SK-MEL-5 (cell line): Measurements from ENCODE around the gene CHCHD6. TPM values are rescaled to one million over a fixed set of nuclear protein-coding genes. Genes with fewer than 3 reads are reported as not detected.

Experiments used
- DNase-seq: peaks from one replicate; pipeline ENCODE4 v3.0.0-alpha.2; 2016; ENCODE audit warnings: low read depth, low spot score
- in situ Hi-C: cut with HindIII; loops from 2 replicates; pipeline ENCODE4 v1.10.0; 2016; ENCODE audit warnings: low sequenced_read_pairs, high pct_unique_total_duplicates, low pct_unique_long_range_greater_than_20kb
- total RNA-seq: library from RNA; depleted of rRNA; stranded (reverse); fragments of >200 nt; shearing (Covaris generic); gene quantifications from 2 replicates; pipeline ENCODE4 v1.2.3, GENCODE V29; 2014

CHCHD6 gene
- total RNA-seq, 1 experiment from 2014 or later: 104 TPM

DNA sequence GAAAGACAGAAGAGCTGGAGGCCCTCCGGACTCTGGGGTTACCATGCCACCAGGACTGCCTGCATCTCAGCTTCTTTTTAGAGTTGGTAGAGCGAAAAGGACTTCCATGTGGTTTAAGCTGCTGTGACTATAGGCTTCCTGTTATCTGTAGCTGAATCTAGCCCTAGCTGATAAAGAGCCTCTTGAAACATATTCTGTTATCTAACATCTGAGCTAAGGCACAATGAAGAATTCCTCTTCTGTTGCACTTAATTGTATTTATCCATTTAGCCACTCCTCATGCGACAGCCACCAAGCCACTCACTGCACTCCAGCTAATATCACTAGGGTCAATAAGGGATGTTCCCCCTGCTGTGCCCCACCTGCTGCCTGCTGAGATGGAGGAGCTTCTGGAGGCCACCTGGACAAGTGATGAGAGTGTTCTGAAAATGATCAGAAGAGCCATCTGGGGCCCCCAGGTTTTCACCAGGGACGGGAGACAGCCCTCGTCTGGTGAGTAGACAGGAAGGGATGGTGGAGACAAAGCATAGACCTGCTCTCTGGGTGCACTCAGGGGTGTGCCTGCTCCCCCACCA is 184.2 kb downstream of the CHCHD6 start:
- in situ Hi-C loops: no loop called here
- DNase-seq: no peak

DNA sequence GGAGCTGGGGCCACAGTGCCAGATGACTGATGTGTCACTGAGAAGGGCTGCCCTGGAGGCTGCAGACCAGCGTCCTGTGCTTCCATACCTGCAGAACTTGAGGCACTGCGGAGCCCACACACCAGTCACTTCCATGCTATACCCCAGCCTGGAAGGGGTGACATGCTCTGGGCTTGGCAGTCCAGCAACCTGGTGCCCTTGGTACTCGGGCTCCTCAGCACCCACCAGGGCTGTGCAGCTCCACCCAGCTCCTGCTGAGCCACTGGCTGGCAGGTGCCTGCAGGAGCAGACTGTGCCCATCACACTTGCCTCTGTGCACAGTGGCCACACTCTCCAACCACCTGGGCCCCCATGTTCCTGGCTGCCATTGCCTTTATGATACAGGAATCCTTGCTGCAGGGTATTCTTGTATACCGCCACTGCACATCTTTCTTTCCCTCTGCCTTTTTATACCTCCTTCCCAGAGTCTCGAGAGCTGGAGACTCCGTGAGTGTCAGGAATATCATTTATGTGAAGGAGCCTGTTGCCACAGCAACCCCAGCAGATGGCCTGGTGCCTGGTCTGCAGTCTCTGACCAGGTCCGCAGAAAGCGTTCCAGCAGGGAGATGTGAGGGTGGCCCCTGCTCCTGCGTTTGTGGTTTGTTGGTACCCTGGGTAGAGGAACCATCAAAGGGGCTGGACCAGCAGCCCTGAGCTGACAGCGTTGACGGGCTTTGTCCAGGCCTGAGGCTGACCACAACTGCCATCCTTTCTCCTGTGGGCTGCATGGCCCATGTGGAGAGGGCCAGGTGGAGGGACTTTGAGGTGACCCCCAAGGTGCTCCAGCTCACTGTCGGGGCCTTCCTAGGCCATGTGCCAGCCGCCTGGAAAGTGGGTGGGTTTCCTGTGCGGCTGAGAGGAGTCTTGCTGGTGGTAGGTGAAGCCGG is 185.5 kb downstream of the CHCHD6 start:
- no peak for DNase-seq
- in situ Hi-C loops: no loop called here

DNA sequence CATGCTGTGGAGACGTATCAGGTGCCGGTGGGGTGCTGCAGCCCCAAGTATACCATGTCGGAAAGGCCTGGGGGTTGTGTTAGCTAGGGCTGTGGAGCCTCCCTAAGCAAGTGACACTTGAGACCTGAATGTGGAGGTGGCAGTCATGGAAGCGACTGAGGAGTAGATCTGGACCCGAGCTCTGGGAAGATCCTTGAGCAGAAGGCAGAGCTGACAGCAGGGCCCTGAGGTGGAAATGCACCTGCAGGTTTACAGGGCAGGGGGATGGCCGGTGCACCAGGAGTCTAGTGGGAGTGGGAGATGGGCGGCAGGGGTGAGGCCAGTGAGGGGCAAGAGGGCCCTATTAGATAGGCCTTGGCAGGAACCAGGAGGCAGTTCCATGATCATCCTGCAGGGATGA is 187.1 kb downstream of the CHCHD6 start:
- no peak for DNase-seq
- in situ Hi-C loops: no loop called here

DNA sequence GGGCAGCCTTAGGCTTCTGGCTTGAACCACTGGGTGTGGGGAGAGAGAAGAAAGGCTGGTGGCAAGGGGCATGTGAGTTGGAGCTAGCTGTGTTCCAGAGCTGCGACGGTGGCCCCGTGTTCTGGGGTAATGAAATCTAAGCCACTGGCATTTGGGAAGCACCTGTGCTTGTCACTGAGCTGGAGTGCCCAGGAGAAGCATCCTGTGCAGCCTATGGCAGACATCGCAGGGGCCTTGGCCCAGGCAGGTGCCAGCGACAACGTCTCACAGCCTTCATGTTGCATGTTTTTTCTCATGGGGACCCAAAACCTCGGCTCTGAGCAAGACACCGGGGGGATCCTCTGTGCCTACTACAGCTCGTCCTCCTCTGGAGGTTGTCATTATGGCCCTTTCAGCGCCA is 187.8 kb downstream of the CHCHD6 start:
- in situ Hi-C loops: no loop called here
- DNase-seq: no peak

DNA sequence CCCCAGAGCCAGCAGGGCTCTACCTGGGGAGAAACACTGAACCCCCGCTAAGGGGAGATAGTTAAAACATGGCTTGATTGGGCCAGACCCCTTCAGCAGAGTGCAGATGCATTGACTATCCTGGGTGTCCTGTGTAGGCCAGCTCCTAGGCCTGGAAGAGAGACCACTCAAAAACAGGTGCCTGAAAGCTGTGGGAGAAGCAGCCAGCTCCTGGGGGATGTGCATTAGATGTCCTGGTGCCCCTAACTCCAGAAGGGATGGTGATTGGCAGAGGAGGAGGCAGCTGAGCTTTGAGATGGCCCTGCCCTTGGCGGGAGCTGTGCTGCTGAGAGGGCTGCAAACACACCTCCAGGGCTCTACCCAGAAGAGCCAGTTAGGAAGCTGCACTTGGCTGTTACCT is 189.6 kb downstream of the CHCHD6 start:
- in situ Hi-C loops: no loop called here

DNA sequence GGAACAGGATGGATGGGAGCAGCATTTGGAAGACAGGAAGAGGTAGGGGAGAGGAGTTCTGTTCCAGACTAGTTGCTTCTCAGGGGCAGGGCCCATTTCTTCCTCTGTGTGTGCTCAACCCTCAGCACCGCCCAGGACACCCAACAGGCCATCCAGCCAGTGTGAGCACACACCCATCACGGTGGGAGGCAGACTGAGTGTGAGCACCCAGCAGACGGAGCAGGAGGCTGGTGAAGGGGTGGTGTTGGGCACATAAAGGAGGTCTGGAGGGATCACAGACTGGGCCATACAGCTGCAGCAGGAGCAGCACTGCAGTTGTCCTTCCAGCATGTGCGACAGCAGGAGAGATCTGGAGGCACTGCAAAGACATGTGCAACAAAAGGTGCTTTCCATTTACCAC is 190.4 kb downstream of the CHCHD6 start:
- no peak for DNase-seq
- in situ Hi-C loops: no loop called here

More for the DNA sequence above, 189.6 kb downstream of the CHCHD6 start:
- no peak for DNase-seq

DNA sequence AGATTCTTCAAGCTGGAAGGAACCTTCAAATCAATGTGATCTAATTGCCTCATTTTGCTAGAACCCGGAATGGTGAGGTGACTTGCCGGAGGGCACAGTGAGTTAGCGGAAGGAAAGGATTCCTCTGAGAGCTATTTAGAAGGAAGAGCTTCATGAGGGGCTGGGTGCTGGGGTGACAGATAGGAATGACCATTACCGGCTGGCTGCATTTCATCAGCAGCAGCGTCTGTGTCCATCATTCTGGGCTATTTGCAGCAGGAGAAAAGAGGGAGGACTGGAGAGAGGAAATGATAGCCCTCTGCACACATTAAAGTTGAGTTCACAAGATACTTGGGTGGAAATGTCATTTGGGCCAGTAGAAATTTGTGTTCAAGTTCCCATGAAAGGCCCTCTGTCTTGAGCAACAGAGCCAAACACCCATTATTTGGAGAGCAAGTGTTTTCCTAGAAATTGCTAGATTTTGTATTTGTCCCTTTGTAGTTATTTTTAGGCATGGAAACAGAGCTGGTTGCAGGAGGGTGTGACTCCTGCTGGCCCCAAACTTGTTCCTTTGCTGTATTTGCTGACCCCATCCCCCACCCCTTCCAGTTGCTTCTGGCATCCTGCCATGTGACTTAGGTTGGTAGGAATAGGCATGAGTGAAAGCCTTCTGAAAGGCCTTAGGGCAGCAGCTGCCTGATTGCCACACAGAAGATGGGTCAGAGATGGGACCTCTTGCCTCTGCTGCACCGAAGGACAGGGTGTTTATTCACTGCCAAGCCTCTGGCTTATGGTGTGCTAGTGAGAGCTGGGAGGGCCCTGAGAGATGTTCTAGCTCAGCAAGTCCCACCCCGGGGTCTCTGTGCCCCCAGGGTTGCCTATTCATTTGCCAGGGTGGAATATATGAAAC is 191.4 kb downstream of the CHCHD6 start:
- in situ Hi-C loops: no loop called here
- DNase-seq: peak; percentile 88

DNA sequence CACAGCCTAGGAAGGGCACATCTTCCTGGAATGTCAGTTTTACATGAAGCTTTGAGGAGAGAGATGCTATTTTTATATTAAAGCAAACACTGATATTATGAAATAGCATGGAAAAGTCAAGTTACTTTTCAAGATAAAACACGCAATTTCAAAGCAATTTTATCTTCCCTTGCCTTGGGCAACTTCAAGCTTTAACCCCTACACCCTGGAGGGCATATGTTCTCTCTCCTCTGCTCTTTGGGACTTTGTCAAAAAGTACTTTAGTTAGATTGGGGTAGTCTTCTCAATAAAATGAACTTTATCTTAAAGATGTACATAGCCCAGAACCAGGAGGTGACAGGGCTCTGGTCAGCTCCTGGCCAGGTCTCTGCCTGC is 192.0 kb downstream of the CHCHD6 start:
- DNase-seq: no peak
- in situ Hi-C loops: no loop called here

DNA sequence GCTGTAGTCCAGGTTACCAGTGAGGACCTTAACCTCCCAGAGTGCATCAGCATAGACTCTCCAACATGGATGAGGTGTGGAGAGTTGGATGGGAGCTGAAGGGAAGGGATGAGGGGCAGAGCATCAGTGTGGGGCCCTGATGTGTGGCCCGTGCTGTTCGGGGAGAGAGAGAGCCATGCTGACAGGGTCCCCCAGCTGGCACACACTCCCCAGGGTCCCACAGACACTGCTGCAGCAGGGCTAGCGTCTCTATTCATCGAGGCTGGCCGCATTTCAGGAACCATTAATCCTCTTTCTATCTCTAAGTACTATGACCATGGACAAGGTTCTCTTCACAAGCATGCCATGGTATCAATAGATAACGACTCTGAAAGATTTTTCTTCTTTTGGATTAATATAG is 192.9 kb downstream of the CHCHD6 start:
- DNase-seq: no peak
- in situ Hi-C loops: no loop called here

DNA sequence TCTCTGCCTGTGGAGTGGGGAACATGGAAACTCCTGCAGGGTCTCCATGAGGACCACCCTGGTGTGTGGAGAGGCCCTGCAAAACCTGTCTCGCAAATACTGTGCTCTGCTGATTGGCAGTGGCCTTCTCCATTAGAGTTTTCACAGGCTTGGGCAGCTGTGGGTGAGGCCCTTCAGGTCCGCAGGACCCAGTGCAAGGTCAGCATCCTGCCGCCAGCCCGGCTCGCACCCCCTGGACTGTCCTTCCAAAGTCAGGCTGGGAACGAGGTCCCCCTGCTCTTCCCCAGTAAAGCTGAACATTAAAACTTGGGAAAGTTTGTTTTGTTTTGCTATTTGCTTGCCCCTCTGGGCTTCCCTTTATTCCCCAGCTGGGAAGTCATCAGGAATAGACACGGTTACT is 193.9 kb downstream of the CHCHD6 start:
- no peak for DNase-seq
- in situ Hi-C loops: no loop called here

DNA sequence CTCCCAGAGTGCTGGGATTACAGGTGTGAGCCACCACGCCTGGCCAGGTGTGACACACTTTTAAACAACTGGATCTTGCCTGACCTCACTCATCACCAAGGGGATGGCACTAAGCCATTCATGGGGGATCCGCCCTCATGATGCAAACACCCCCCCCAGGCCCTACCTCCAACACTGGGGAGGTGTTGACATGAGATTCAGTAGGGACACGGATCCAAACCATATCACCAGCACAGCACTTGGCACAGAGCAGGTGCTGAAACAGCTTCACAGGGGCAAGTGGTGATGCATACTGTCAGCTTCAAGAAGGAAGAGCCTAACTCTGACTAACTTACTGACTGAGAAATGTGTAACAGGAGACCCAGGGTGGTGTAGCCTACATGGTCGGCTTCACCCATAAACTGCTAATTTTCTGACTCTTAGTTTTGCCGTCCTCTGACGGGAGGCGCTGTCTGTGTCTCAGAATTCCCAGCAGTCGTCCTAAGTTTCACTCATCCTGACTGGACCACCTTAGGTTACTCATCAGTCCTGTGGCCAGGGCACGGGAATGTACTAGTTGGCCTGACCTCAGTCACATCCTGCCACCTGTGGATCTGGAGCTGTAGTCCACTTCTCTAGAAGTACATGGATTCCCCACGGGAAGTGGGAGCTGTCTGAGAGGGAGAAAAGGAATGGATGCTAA is 197.0 kb downstream of the CHCHD6 start:
- no peak for DNase-seq
- in situ Hi-C loops: no loop called here

DNA sequence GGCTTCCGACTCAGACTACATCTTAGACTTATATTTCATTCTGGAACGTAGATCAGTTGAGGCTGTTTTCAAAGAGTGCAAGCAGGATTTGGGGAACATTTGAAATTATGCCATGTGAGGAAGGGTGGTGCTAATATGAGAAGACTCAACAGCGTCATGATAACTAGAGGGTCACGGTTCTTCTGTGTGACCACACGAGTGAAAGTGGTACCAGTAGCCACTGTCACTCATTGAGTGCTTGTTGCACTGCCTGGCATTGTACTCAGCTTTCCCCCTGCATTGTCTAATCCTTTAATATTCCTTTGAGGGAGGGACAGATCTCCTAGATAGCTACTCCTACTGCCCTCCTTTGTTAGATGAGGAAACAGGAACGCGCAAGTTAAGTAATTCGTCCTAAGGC is 197.6 kb downstream of the CHCHD6 start:
- in situ Hi-C loops: no loop called here

DNA sequence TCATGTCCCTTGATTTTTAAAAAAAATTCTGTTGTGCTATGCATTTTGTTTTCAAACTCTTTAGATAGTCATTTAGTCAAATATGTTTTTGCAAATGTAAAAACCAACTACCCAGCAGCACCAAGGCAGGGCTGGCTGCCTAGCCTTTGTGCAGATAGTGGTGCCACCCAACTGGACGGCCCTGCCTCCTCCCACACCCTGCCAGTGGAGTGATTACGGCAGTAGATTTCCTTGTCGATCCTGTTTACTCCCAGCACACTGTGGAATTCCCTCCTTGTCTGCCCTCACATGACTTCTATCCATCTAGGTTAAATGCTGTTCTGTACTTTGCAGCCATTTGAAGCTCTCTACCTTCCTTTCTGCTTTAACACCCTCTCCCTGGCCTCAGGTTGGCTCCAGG is 199.5 kb downstream of the CHCHD6 start:
- in situ Hi-C loops: no loop called here
- DNase-seq: no peak

More for the DNA sequence above, 197.6 kb downstream of the CHCHD6 start:
- no peak for DNase-seq

DNA sequence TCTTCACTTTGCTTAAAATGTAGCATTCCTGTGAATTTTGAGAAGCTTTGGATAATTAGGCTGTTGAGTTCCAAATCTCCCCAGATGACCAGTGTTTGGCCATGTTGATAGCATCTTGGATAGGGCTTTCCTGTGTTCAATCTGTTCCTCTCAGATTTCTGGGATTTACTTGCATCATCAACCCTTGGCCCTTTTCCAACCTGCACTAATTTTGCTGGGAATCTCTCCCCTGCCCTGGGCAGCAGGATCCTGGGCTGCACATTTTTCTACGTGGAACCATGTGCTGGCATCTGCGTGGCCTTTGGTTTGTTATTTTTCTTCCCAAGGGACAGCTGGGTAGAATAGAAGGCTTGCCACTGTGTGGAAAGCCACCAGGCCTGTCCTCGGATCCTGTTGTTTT is 203.5 kb downstream of the CHCHD6 start:
- in situ Hi-C loops: no loop called here
- no peak for DNase-seq

DNA sequence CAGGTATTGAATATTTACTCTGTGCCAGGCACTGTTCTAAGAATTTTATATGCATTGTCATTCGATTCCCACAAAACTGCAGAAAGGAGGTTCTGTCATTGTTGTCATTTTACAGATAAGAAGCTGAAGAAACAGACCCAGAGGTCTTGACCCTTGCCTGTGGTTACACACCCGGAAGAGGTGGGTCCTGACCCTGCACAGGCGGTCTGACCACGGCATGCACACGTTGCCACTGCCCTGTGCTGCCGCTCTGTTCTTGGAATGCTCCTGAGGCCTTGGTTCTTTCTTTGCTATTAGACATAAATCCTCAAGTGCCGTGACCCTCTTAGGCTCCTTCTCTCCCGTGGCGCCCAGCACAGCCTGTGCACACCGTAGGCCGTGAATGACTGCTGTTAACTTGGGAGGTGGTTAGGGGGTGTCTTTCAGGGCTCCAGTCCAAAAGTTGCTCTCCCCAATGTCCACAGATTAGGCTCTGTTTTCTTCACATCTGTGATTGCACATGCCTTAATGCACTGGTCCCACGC is 204.8 kb downstream of the CHCHD6 start:
- in situ Hi-C loops: no loop called here
- no peak for DNase-seq

DNA sequence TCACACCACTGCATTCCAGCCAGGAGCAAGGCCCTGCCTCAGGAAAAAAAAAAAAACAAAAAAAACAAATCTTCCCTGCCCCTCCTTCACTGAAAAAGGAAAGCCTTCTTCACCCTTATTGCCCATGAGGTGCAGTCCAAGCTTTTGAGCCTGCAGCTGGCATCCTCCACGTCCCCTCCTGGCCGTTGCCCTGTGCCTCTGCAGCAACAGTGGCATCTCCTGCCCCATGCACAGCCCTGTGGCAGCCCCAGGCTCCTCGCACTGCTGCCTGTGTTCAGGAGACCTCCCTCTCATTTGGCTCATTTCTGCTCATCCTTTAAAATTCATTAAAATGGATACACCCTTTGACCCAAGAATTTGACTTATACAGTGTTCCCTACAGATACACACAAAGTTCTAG is 206.2 kb downstream of the CHCHD6 start:
- in situ Hi-C loops: no loop called here
- DNase-seq: no peak

DNA sequence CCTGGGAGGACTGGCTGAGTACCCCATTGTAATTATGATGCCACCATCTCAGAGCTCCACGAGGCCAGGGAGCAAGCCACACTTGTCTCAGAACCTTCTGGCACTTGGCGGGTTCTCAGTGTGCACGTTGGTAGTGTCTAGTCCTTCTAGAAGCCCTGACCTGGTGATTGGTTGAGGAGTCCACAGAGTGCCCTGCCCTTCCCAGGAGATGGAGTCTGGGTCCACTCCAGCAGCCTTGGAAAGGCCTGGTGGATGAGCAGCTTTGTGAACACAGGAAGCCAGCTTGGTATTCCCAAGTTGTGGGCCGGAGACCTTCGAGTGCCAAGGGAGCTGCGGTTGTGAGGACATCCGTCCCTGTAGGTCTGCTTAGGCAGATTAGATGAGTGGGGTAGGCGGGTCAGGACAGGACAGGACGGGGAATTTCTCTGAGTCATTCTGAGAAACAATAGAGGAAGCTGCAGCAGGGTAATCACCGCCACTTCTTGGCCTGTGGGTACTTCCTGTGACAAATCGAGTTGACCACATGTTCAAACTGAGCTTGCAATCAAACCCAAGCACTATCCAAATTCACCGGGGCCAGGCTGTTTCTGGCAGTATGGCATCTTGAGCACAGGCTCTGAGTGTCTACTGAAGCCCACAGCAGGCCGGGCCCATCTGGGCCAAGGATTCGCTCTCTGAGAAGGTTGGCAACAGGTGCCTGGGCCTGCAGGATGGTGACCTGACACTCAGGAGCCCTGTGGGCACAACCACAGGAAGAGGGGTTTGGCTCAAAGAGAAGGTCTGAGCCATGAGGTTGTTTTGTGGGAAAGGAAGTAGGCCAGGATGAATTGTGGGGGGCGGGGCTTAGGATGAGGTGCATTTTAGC is 207.4 kb downstream of the CHCHD6 start:
- DNase-seq: no peak
- in situ Hi-C loops: no loop called here
